ENCODE results near the gene ZNF182.

DNA sequence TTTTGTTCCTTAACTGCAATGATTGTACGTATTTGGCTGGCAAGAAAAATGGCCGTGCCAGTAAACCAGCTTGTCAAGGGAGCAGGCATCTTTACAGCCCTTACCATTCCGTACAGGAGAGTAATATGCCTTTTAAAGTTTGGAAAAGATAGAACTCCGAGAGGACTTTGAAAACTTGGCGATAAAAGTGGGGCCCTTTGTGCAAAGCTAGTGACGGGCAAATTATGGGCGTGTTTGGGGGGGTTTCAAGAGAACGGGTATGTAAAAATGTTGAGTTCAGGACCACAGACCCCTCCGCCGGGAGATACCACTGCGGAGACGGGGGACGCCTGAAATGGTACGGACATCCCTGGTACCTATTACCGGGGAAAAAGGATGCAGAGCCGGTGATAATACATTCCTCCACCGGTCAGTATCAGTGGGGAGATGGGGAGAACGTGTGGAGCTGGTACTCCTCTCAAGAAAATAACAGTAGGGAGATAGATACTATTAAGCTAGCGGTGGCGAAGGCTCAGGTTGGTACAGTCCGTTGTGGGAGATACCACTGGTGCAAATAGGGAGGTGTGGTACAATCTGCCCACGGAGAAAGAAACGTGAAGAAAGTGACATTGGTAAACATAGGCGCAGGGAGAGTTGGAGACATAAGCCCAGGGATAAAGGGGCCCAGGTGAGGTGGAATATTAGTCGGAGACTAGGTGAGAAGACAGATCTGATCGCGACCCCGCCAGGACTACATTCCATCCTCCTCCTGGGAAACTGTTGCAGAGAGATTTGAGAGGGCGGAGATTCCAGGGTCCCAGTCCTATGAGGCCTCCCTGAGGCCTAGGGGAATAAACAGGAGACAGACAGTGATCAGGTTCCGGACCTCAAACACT is 17.5 kb upstream of the ZNF182 start:
- TF ChIP-seq, protein P1, sequence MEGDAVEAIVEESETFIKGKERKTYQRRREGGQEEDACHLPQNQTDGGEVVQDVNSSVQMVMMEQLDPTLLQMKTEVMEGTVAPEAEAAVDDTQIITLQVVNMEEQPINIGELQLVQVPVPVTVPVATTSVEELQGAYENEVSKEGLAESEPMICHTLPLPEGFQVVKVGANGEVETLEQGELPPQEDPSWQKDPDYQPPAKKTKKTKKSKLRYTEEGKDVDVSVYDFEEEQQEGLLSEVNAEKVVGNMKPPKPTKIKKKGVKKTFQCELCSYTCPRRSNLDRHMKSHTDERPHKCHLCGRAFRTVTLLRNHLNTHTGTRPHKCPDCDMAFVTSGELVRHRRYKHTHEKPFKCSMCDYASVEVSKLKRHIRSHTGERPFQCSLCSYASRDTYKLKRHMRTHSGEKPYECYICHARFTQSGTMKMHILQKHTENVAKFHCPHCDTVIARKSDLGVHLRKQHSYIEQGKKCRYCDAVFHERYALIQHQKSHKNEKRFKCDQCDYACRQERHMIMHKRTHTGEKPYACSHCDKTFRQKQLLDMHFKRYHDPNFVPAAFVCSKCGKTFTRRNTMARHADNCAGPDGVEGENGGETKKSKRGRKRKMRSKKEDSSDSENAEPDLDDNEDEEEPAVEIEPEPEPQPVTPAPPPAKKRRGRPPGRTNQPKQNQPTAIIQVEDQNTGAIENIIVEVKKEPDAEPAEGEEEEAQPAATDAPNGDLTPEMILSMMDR (conservative IDR thresholded peaks at IDR 0.05): no peak
- no peak for TF ChIP-seq ZFX (IDR thresholded peaks at IDR 0.05)
